Dedifferentiated amniotic fluid mesenchymal stem cell (primary cell): ENCODE measurements around the gene ZKSCAN7.
A peak's percentile ranks its signal among the peaks of the same experiment; 100 is the strongest.
"Not testable (repeated sequence)": the region's sequence is repeated elsewhere in the genome, so short reads cannot be mapped to it uniquely, and the experiment has no call there.

Experiments
- DNase-seq: peaks from one replicate; pipeline ENCODE4 v3.0.0-alpha.2; 2016; ENCODE audit errors: extremely low spot score

The ZKSCAN7 gene

GRCh38 chr3:44554626-44555592, at the start of gene ZKSCAN7:
Gene ZKSCAN7 (plus strand): TSS chr3:44555193. CDS start chr3:44557048, 1,855 bp downstream.
- peak; percentile 49 for DNase-seq

- no peak for DNase-seq
Measured at GRCh38 chr3:44506556-44506955, 48.4 kb upstream of the ZKSCAN7 start.

- DNase-seq, result no peak
Measured at GRCh38 chr3:44506961-44507360, 48.0 kb upstream of the ZKSCAN7 start.

DNA sequence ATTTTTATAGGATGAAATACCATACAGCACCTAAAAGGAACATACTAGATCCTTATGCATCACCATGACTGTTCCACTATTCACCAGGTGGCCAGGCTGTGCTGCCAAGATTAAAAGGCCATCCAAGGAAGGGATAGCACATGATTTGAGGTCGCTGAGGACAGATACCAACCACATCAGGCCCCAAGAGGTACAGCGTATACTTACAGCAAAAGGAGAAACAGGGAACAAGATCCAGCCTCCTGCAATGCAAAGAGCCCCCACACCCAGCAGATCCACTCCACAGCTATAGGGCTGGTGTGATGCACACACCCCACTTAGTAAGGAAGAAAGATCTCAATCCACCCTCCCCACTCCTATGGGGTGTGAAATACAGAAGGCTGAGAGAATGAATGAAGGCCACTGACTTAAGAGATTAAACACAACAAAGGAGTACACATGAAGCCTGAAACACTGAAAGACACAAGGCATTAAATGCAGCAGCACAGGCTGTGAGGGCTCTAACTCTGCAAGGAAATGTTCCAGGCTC, 45.5 kb upstream of the ZKSCAN7 start:
- DNase-seq, result no peak

GRCh38 chr3:44510000-44510368, 45.0 kb upstream of the ZKSCAN7 start:
- DNase-seq, result no peak

DNA sequence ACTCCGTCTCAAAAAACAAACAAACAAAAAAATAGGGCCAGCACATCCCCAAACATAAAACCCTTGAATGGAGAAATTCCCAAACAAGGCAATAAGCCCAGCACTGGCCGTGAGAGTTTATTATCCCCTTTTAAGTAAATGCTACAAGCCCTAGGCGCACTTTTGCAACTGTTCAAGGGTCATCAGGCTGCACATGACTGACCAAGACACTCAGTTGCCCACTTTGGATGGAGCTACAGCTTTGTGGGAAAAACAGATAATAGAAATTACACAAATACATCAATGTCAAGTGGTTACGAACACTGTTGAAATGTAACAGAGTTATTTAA, 43.8 kb upstream of the ZKSCAN7 start:
- no peak for DNase-seq

DNA sequence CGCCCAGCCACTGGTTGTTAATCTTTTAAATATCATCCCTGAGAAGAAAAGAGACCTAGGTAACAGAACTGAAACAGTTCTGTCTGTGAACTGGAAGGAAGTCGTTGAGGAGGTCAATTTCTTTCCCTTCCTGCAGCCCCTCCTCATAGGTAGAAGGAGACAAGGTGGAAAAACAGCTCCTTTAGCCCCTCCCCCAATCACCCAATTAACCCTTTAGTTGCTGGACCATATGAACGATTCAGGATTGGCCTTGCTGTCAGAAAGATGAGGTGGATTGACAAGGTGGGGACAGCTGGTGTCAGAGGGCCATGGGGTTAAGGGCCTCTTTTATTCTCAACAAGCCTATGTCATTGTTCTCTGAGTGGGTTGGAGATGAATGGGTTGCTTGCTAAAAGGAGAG, 41.5 kb upstream of the ZKSCAN7 start:
- no peak for DNase-seq

DNA sequence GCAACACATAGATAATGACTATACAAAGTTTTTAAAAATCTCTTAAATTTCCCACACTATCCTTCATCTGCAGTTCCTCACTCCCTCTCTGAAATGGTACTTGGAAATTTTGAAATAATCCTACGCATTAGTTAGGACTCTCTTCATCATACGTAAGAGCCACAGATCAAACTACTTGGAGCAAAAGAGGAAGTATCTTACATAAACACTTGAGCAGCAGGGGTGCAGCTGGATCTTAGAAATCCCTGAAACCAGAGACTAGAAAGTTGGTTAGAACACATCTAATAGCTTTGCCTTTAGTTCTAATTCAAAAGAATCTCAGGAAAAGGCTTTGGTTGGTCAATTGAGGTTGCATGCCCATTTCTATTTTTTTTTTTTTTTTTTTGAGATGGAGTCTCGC, 38.8 kb upstream of the ZKSCAN7 start:
- DNase-seq, result no peak

DNA sequence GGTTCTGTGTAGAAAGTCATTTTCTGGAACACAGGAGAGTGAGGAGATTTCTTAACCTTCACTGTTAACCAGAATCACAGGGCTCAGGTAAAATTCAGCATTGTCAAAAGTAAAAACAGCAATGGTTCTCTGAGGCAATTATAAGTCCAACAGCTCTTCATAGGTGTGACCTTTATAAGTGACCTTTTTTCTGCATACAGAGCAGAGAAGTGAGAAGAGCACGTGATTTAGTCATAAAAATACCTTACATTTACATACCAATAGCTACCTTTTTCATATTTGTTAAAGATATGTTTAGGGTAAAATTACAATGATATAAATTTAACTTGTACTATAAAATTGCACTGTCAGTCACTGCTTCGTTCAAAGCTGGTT, 36.2 kb upstream of the ZKSCAN7 start:
- DNase-seq, result no peak

DNA sequence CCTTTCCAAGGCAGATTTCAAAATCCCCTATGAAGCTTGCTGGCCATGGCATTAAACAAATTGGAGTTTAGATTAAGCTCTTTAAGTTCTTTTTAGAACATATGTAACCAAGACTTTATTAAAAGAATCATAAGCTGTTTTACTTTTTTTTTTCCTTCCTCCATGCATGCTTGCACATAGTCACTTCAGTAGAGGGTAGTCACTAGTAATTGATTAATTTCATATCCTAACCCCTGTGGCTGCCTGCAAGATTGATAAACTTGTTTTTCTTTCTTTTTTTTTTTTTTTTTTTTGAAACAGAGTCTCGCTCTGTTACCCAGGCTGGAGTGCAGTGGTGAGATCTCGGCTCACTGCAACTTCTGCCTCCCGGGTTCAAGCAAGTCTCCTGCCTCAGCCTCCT, 33.3 kb upstream of the ZKSCAN7 start:
- no peak for DNase-seq

DNA sequence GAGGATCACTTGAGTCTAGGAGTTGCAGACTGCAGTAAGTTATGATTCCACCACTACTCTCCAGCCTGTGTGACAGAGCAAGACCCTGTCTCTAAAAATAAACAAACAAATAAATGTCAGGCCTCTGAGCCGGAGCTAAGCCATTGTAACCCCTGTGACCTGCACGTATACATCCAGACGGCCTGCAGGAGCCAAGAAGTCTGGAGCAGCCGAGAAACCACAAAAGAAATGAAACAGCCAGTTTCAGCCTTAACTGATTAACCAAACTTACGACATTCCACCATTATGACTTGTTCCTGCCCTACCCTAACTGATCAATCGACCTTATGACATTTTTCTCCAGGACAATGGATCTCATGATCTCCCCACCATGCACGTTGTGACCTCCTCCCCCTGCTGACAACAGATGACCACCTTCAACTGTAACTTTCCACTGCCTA, 32.5 kb upstream of the ZKSCAN7 start:
- DNase-seq, result no peak

- no peak for DNase-seq
Measured at GRCh38 chr3:44525060-44525459, 29.9 kb upstream of the ZKSCAN7 start.

- no peak for DNase-seq
Measured at GRCh38 chr3:44529927-44530326, 25.1 kb upstream of the ZKSCAN7 start.

GRCh38 chr3:44530911-44531310, 24.1 kb upstream of the ZKSCAN7 start:
- DNase-seq, result no peak

- not testable (repeated sequence) for DNase-seq
Measured at GRCh38 chr3:44534659-44535058, 20.3 kb upstream of the ZKSCAN7 start.

- no peak for DNase-seq
Measured at GRCh38 chr3:44535364-44535763, 19.6 kb upstream of the ZKSCAN7 start.

DNA sequence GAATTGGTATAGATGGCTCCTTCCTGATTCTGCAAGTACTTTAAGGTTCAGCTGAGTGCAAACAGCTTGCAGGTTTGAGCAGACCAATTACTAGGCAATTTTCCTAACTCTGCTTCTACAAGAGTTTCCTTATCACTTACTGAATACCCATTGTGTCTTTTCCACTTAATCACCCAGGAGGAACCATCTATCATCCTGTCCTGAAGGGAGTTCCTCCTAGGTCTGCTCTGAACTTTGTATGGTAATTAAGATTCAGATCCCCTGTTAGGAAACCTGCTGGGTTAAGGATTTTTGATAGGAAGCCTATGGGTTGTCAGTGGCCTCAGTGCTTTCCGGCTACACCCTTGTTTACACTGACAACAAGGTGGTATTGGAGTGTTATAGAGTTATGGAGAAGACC, 10.2 kb upstream of the ZKSCAN7 start:
- not testable (repeated sequence) for DNase-seq

DNA sequence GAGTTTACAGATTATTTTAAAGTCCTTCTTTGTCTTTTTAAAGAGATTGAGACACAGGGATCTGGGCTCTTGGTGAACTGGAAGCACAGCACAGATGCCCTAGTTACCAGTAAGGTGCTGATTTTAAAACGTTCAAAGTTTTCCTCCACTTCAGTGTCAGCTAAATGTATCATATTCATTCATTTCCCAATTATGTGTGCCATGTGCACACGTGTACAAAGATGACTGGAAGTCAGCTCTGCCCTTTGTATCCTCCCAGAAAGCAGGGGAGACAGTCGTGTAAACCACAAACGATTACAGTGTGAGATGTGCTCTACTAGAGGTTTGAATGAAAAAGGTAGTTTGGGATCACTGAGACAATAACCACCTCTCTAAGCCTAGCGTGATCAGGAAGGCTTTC, 730 bp downstream of the ZKSCAN7 start:
- DNase-seq, result no peak

DNA sequence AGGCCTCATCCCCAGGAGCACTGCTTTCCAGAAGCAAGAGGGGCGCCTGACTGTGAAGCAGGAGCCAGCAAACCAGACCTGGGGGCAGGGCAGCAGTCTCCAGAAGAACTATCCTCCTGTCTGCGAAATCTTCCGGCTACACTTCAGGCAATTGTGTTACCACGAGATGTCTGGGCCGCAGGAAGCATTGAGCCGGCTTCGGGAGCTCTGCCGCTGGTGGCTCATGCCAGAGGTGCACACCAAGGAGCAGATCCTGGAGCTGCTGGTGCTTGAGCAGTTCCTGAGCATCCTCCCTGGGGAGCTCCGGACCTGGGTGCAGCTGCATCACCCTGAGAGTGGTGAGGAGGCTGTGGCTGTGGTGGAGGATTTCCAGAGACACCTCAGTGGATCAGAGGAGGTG, 2.1 kb downstream of the ZKSCAN7 start:
- DNase-seq, result no peak

DNA sequence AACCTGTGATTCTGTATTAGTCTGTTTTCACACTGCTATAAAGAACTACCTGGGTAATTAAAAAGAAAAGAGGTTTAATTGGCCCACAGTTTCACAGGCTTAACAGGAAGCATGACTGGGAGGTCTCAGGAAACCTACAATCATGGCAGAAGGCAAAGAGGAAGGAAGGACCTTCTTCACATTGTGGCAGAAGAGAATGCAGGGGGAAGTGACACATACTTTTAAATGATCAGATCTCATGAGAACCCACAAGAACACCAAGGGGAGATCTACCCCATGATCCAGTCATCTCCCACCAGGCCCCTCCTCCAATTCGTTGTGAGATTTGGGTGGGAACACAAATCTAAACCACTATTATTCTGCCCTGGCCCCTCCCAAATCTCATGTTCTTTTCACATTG, 6.1 kb downstream of the ZKSCAN7 start:
- DNase-seq, result no peak

- no peak for DNase-seq
Measured at GRCh38 chr3:44562147-44562546, 7.2 kb downstream of the ZKSCAN7 start.

- DNase-seq, result no peak
Measured at GRCh38 chr3:44568561-44568960, 13.6 kb downstream of the ZKSCAN7 start.

DNA sequence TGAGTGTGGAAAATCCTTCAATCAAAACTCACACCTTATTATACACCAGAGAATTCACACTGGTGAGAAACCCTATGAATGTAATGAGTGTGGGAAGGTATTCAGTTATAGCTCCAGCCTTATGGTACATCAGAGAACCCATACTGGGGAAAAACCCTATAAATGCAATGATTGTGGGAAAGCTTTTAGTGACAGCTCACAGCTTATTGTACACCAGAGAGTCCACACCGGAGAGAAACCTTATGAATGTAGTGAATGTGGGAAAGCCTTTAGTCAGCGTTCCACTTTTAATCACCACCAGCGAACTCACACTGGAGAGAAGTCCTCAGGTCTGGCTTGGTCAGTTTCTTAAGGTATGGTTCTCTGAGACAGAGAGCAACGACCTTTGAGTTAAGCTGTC, 16.0 kb downstream of the ZKSCAN7 start:
- DNase-seq, result no peak

DNA sequence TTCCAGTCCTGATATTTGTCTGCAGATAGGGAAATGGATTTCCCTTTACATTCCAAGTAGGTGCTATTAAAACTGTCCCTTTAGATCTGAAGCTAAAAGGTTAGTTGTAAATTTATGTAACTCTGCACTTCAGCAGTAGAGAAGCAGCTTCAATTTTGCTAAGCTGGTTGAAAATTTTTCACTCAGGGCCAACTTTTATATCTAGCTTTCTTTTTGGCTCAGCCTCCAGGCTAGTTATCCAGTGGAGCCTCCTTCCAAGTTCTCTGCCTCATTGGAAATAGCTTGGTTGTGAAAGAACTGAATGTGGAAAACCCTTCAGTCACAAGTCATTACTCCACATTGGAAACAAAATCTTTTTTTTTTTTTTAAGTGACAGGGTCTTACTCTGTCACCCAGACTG, 21.6 kb downstream of the ZKSCAN7 start:
- DNase-seq, result no peak
